Stimulated activated CD4-positive, alpha-beta T cell treated with anti-CD3 and anti-CD28 coated beads, Interleukin-2, amount 100 ng/mL, for 48 hours (primary cell): ENCODE measurements around the gene TFPT.
A peak's percentile ranks its signal among the peaks of the same experiment; 100 is the strongest.

Experiments used
- DNase-seq, 2 donors: peaks; one replicate each; pipeline ENCODE4 v3.0.0-alpha.2; 2020

Gene TFPT

GRCh38 chr19:54148158-54148557 lies 32.7 kb upstream of the TFPT start:
- no peak for DNase-seq

GRCh38 chr19:54147676-54148075 lies 32.2 kb upstream of the TFPT start:
- no peak for DNase-seq

GRCh38 chr19:54145541-54146158 lies 30.2 kb upstream of the TFPT start:
- DNase-seq, result no peak

- DNase-seq, result no peak
Observed at GRCh38 chr19:54142166-54142780, 26.8 kb upstream of the TFPT start.

- no peak for DNase-seq
Observed at GRCh38 chr19:54141356-54141755, 25.9 kb upstream of the TFPT start.

GRCh38 chr19:54138489-54139256 lies 23.2 kb upstream of the TFPT start:
- DNase-seq, result peak in 1 of 2 donors; percentile 26

GRCh38 chr19:54137699-54138488 lies 22.4 kb upstream of the TFPT start, which contains the start of gene CNOT3:
CNOT3 (plus strand) TSS chr19:54137762; CDS start chr19:54142979, 5,217 bp downstream.
- DNase-seq, result no peak

GRCh38 chr19:54136864-54137698 lies 21.6 kb upstream of the TFPT start:
- peak; percentile 94 to 95 for DNase-seq

- DNase-seq, result no peak
Observed at GRCh38 chr19:54136086-54136863, 20.8 kb upstream of the TFPT start.

GRCh38 chr19:54133957-54134590 lies 18.6 kb upstream of the TFPT start:
- DNase-seq, result no peak

GRCh38 chr19:54133312-54133956 lies 18.0 kb upstream of the TFPT start:
- DNase-seq, result no peak

GRCh38 chr19:54129617-54129996 lies 14.2 kb upstream of the TFPT start:
- no peak for DNase-seq

- DNase-seq, result no peak
Observed at GRCh38 chr19:54128796-54129616, 13.5 kb upstream of the TFPT start.

GRCh38 chr19:54128441-54128725 lies 12.9 kb upstream of the TFPT start:
- no peak for DNase-seq

GRCh38 chr19:54127688-54128440 lies 12.4 kb upstream of the TFPT start:
- DNase-seq, result no peak

GRCh38 chr19:54125713-54126112 lies 10.3 kb upstream of the TFPT start:
- no peak for DNase-seq

- no peak for DNase-seq
Observed at GRCh38 chr19:54124393-54124792, 8.9 kb upstream of the TFPT start.

GRCh38 chr19:54123682-54124081 lies 8.2 kb upstream of the TFPT start:
- DNase-seq, result no peak

- DNase-seq, result no peak
Observed at GRCh38 chr19:54121259-54121658, 5.8 kb upstream of the TFPT start.
